Right ventricle myocardium inferior (tissue), 1 donor: Measurements from ENCODE around the gene SSC5D. TPM values are rescaled to one million over a fixed set of nuclear protein-coding genes. Genes with fewer than 3 reads are reported as not detected.
"Not testable (repeated sequence)": the region's sequence is repeated elsewhere in the genome, so short reads cannot be mapped to it uniquely, and the experiment has no call there.

ENCODE experiments used
- ATAC-seq: fragments of 200-7000 bp; cut with Tn5 transposase; one replicate; pipeline ENCODE4 v1.9.1; 2020; ENCODE audit warnings: mild to moderate bottlenecking, moderate library complexity
- DNase-seq: peaks from one replicate; pipeline ENCODE4 v3.0.0; 2021; ENCODE audit errors: missing footprints
- intact Hi-C: fragments of 100-400 bp; cut with DNase I; formaldehyde crosslinking; loops from one replicate; pipeline ENCODE4 v1.11.0; 2022
- long read RNA-seq: library from polyadenylated mRNA; unstranded; transcript quantifications from one replicate; pipeline ENCODE4 v2.0.0, GENCODE V29; 2021
- total RNA-seq: library from RNA; stranded (reverse); fragmentation: NEBNext Ultra II Directional; extraction: Animal tissue kit (Norgen Biotek cat#: 25700); gene quantifications from one replicate; pipeline ENCODE4 v1.2.1, GENCODE V29; 2021
- donor health status: DM: no; HTN: yes; CAD: no; lungs with severe emphysema.

Gene SSC5D
- total RNA-seq = 3.4 TPM
- long read RNA-seq = 0 reads

DNA sequence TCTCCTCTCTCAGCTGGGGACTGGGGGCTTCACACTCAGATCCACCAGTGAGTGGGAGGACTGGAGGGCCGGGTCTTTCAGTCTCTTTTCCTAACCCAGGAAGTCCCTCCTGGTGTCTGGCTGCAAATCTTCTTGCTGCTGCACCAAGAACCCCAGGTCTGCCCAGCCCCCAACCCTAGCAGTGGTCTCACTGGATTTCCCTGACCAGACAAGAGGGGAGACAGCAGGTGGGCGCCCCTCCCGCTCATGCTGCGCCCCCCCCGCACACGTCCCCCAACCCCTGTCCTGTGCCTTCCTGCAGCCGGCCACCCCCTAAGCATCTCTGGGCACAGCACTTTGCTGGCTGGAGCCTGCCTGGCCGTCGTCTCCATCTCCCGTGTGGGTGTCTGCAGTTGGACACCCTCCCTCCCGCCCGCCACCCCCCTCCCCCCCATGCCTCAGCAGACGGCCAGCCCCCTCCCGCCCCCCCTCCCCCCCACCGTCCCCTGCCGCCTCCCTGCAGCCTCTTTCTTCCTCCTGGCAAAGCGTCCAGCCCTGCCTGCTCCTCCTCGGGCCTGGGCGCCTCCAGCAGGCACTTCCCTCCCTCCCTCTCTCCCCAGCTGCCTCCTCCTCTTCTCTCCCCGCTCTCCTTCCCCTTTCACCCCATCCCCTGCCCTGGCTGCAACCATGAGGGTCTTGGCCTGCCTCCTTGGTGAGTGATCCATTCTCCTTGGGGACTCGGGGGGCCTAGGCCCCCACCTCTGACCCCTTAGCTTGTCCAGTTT is at the start of gene SSC5D:
TSS of gene SSC5D (plus strand) at position 513 of the 764 bp plus-strand sequence. CDS start at position 667, 154 bp downstream.
- ATAC-seq (peak; percentile 3), DNase-seq (peak; percentile 78)
- intact Hi-C loops = no loop called here

DNA sequence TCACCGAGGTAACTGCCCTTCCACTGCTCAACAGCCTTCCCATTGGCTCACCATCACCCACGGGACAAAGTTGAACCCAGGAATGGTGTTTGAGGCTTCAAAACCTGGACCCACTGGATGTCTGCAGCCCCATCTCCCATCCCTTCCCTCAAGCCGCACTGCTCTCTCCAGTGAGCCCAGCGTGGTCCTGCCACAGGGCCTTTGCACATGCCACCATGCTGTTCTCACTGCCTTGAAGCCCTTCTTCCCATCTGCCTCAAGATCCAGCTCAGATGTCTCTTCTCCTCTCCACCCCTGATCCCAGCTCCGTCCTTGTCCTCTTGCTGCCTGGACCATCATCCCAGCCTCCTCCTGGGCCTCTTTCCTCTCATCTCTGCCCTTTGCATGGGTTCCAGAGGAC is 49.2 kb upstream of the SSC5D start:
- DNase-seq (no peak), ATAC-seq (no peak)
- intact Hi-C loops = no loop called here

DNA sequence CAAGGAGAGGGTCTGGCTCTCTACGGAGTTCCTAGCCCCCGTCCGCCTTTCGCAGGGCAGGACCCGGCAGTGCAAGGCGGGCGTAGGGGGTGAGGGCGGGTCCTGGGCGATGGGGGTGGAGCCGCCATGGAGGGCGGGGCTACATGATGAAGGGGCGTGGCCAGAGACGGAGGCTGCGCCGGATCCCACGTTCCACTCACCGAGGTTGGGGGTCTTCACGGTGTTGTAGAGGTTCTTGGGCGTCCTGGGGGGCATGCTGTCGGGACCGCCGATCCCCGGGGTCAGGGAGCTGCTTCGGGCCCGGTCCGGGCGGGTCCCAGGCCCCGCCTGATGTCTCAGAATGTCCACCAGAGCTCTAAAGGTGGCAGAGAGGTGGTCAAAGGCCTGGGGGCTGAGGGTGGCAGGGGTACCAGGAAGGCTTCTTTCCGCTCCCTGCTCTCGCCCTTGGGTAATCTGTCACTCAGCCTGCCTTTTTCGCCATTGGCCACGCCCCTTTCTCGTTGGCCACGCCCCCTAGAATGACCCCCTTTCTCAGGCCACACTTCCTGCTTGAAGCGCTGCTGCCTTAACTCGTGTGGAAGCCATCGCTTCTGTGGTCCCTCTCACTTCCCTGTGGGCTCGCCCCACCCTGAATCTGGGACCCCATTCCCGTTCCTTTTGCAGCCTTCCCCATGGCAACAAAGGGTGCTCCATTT is 47.7 kb upstream of the SSC5D start:
- intact Hi-C loops = no loop called here
- ATAC-seq = no peak
- no peak for DNase-seq

DNA sequence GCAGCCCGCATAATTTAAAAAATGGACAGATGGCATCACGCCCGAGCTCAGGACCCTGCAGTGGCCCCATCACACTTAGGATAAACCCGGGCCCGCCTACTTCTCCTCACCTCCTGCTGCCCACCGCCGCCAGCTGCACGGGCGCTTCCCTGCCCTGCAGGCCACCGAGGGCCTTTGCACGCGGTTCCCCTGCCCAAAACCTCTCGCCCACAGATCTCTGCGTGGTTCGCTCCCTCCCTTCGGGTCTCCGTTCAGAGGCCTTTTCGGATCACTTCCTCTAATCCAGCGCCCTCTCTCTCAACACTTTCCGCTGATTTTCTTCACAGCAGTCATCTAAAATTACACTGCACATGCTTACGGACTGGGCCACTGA is 46.9 kb upstream of the SSC5D start:
- intact Hi-C loops = no loop called here
- DNase-seq = no peak
- no peak for ATAC-seq

DNA sequence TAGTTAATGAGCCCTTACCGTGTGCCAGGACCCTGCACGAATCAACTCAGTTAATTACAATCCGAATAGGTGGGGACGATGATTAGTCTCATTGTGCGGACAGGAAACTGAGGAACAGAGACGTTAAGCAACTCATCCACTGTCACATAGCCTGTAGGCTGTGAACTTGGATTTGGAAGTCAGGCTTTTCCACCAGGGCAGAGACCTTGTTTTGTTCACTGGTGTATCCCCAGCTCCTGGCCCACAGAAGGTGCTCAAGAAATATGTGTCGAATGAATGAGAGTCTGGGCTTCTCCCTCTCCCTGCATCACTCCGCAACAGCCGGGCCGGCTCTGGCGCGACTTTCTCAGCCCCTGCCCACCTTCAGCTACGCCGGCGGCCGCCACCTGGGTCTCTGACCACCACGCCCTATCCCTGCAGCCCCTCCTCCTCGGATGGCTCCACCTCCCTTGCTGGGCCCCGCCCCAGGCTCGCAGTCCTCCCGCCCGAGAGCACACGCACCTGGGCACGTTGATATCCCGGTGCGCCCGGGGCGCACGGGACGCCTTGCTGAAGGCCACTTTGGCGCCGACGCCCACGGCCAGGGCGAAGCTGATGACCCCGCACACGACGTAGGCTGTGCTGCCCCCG is 46.4 kb upstream of the SSC5D start:
- no peak for DNase-seq
- intact Hi-C loops = no loop called here
- ATAC-seq = no peak

DNA sequence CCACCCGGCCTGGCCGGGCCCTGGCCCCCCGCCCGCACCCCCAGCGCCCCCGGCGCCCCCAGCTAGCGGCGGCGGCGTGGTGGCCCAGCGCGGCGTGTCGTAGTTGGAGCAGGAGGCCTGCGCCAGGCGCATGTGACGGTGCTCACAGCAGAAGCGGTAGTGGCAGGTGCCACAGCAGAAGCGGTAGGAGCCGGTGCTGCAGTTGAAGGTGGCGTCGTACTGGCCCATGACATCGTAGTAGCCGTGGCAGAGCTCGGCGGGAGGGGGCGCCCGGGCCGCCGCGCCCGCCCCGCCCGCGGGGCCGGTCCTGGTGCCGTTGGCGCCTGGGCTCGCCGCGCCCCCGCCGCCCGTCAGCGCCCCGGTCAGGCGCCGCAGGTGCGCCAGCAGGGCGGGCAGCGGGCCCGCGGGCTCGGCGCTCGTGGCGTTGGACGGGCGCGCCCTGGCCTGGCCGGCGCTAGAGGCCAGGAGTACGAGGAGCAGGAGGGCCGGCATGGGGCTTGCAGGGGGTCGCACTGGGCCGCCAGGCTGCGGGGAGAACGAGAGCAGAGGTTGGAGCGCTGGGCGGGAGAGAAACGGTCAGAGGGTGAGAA is 45.8 kb upstream of the SSC5D start:
- intact Hi-C loops = no loop called here
- DNase-seq = no peak
- ATAC-seq = no peak

DNA sequence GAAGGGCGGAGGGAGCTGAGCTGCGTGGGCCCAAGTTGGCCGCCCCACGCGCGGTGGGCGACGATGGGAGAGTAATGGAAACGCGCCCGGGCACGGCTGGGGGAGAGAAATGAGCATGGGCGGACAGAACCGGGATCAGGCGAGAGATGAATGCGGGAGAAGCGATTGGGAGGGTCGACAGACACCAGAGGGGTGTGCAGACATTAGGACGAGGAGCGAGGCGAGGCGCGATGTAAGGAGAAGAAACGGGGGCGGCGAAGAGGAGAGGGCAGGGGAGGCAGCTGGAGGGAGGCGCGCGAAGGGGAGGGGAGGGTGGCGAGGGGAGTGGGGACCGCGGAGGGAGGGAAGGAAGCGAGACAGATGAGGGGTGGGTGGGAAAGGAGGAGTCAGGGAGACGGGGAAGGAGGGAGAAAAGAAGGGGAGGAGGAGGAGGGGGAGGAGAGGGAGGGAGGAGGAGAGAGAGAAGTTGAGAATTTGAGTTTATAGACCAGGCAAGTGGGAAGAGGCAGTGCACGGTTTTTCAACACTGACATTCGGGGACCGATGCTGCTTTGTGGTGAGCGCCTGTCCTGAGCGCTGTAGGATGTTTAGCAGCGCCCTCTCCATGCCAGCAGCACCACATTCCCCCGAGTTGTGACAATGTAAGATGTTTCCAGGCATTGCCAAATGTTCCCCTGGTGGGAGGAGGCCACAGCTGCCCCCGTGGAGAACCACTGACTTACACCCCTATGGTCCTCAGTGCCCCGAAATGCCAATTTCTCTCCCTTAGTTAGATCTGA is 45.0 kb upstream of the SSC5D start, which contains the start of gene SHISA7:
TSS of gene SHISA7 (minus strand) at position 256 of the 779 bp plus-strand sequence. CDS start 437 bp downstream, outside the sequence.
- no peak for ATAC-seq
- intact Hi-C loops = no loop called here
- DNase-seq = no peak

DNA sequence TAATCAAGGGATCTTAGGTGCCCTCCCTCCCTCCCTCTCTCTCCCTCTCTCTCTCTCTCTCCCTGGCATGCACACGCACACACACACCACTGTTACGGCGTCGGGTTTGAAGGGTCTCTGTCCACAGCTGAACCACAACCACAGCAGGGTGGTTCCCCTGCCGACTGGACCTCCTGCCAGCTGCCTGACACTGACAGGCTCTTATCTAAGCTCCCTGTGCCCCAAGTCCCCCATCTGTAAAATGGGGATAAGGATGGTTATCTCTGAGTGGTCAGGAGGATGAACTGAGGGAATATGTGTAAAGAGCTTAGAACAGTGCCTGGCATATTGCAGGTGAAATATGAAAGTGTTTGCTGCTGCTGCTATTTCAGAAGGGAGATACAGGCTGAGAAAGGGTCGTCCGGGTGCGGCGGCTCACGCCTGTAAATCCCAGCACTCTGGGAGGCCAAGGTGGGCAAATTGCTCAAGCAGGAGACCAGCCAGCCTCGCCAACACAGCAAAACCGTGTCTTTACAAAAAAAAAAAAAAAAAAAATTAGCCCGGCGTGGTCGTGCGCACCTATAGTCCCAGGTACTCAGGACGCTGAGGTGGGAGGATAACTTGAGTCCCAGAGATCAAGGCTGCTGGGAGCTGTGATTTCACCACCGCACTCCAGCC is 44.3 kb upstream of the SSC5D start:
- DNase-seq = no peak
- intact Hi-C loops = no loop called here
- ATAC-seq = no peak

DNA sequence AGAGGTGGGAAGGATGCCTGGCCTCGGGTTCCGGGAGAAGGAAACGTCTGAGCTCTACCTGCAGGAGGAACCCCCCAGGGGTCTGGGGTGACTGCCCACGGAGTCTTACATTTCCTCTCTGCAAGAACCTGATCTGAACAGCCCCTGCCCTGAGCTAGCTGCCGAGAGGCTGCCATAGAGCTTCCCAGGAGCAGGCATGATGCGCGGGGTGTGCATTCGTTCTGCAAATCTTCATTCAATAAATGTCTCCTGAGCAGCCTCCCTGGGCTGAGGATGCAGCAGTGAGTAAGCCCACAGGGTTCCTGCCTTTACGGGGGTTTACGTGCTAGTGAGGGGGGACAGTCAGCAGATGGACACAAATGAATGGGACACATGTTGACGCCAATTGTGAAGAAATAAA is 43.6 kb upstream of the SSC5D start:
- no peak for ATAC-seq
- no peak for DNase-seq
- intact Hi-C loops = no loop called here

DNA sequence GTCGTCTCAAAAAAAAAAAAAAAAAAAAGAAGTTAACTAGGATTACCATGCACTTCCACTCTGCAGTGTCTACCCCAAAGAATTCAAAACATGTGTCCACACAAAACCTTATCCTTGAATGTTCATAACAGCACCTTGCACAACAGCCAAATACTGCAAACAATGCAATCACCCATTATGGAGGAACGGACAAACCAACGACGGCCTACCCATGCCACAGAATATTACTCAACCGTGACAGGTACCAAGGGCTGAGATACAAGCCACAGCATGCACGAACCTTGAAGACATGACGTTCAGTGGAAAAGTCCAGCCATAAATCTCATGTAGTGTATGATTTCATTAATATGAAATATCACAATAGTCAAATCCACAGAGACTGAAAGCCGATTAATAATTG is 42.2 kb upstream of the SSC5D start:
- DNase-seq (no peak), ATAC-seq (no peak)
- intact Hi-C loops = no loop called here

DNA sequence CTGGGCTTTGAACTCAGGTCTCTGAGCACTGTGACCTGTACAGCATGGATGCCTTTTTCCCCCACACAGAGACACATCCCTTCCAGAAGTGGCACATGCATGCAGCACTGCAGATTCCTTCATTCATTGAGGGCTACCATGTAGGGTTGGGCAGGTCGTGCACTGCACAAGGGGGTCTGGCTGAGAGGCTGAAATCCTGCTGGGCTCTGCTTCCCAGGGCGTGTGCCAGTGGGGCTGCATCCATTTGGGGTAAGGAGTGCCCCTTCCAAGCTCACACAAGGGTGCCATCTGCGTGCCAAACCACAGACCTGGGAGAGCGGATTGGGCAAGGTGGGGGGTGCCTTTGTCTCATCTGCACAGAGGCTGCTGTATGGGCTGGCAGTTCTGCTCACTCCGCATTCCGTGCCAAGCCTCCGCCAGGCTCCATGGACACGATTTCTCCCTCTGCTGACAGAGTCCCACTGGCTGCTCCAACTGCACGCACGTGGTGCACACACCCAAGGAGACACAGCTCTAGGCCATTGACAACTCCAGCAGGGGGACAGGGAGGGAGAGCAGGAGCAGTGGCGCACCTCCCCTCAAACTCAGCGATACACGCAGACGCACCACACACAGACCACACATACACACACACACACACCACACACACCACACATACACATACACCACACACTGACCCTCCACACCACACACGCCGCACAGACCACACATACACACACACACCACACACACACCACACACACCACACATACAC is 40.6 kb upstream of the SSC5D start:
- ATAC-seq (peak; percentile 47), DNase-seq (no peak)
- intact Hi-C loops = no loop called here

DNA sequence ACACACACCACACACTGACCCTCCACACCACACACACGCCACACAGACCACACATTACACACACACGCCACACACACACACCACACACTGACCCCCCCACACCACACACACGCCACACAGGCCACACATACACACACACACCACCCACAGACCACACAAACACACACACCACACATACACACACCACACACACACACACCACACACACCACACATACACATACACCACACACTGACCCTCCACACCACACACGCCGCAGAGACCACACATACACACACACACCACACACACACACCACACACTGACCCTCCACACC is 40.1 kb upstream of the SSC5D start:
- DNase-seq, intact Hi-C loops, ATAC-seq: not testable (repeated sequence)

DNA sequence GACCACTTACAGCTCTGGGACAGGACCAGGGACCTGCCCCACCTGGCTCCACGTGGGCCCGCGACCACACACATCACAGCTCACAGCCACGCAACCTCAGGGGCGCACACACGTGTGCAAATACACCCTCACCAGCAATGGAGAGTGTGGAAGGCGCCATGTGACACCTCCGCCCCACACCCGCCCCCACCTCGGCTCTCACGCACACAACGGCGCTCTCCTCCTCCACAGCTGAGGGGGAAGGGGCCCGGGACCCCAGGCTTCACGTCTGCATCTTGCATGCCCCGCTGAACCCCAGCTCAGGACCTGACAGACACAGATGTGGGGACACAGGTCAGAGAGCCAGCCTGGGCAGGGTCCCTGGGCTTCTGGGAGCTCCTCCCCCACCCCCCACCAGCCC is 38.8 kb upstream of the SSC5D start:
- ATAC-seq (no peak), DNase-seq (no peak)
- intact Hi-C loops = no loop called here

DNA sequence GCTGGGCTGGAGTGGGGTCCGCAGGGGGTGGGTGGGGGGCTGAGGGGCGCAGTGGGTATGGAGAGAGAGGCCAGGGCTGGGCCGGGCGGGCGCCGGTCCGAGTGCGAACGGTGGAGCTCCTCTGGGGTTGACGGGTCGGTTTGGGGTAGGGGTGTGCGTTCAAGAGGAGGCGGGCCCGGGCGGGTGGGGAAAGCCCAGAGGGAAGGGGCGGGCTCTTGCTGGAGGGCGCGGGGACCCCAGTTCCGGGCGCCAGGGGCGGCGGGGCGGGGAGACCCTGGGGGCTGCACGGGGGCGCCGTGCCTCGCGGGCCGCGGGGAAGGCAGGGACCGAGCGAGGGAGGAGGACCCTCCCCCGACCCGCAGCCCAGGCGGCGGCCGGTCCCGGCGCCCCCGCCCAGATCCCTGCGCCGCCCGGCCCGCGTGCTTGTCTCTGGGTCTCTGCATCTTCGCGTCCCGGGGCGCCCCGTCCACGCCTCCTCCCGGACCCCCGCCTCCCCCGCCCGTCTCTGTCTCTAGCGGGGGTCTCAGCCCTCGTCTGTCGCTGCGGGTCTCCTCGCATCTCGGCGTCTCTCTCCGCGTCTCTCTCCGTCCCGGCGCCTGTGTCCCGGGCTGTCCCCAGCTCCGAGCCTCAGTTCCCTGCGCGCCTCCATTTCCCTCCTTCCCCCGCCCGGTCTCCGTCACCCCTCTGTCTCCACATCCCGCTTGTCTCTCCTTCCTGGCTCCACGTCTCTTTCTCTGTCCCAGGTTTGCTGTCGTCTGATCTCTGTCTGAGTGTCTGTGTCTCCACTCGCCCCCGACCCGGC is 36.9 kb upstream of the SSC5D start:
- ATAC-seq = no peak
- intact Hi-C loops = no loop called here
- no peak for DNase-seq

DNA sequence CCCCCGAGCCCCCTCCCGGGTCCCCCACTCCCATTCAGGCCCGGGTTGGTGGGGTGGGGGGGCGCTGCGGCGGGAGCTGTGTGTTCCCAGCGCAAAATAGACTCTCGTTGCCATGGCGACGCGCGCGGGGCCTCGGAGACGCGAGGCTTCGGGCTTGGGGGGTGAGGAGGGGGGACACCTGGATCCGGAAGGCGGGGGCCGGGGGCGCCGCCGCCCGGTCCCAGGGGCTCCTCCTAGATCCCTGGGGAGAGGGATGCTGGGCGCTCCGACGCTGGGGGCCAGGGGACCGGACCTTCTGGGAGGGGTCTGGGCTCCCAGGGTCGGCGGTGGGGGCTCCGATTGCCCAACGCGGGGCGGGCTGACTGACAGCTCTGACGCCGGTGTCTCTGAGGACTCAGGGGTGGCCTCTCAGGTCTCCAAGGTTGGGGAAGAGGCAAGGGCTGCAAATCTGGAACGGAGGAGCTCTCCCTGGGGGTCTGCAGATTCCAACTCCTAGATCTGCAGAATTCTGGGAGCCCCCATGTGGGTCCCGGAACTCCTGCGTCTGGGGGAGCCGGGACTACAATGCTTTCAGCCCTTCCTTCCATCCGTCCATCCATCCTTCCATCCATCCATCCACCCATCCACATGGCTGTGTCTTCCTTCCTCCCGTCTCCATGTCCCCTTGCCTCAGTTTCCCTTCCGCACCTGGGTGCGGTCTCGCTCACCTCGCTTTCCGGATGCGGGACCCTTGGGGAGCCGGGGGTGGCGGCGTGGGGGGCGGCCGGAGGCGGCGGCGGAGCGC is 36.1 kb upstream of the SSC5D start:
- ATAC-seq (no peak), DNase-seq (no peak)
- intact Hi-C loops = no loop called here

DNA sequence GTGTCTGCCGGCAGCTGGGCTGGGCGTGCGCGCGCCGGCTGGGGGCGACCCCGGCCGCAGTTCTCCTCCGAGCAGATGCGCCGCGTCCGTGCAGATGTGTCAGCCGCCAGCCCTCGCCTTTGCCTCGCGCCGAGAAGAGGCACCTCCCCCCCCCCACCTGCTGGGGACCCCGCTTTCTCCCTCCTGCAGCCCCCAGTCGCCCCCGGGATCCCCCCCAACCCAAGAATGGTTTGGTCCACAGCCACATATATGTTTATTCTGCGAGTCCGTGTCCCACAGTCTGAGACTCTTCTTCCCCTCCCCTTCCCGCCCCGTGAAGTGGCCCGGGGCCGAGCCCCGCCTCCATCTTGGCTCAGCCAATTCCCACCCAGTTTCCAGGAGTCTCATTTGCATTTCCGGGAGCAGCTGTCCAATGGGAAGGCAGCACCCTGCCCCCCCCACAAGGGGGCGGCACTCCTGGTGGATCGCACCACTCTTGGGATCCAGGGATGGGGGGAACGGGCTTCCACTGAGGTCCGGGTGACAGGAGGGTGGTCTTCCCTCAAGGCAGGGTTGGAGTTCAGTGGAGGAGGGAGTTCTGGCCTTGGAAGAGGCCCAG is 35.4 kb upstream of the SSC5D start:
- intact Hi-C loops = no loop called here
- ATAC-seq (peak; percentile 75), DNase-seq (peak; percentile 82)
